Central memory CD8-positive, alpha-beta T cell (primary cell): Measurements from ENCODE around the gene SAMSN1.
"Not testable (repeated sequence)": the region's sequence is repeated elsewhere in the genome, so short reads cannot be mapped to it uniquely, and the experiment has no call there.

Source experiments
- ATAC-seq: fragments of 150-1000 bp; cut with Tn5 transposase; replicated peaks from 2 replicates; pipeline ENCODE4 v1.10.0; 2022; ENCODE audit warnings: mild to moderate bottlenecking, moderate FRiP score, moderate number of reproducible peaks; ENCODE audit not compliant: poor library complexity, severe bottlenecking; ENCODE audit errors: extremely low read depth
- DNase-seq, 2 donors: peaks; one replicate each; pipeline ENCODE4 v3.0.0; 2021; ENCODE audit warnings: low spot score in 2 of 2
- H3K27ac Mint-ChIP-seq: one replicate; pipeline ENCODE4 v1.8.0; 2022; ENCODE audit warnings: low read depth, mild to moderate bottlenecking, moderate library complexity, mixed read lengths
- H3K27me3 Mint-ChIP-seq: one replicate; pipeline ENCODE4 v1.8.0; 2022; ENCODE audit warnings: mixed read lengths
- H3K36me3 Mint-ChIP-seq: one replicate; pipeline ENCODE4 v1.8.0; 2022; ENCODE audit warnings: mild to moderate bottlenecking, moderate library complexity, mixed read lengths; ENCODE audit not compliant: insufficient read depth
- H3K4me1 Mint-ChIP-seq: one replicate; pipeline ENCODE4 v1.8.0; 2022; ENCODE audit warnings: mixed read lengths
- H3K4me3 Mint-ChIP-seq: one replicate; pipeline ENCODE4 v1.8.0; 2022; ENCODE audit warnings: mild to moderate bottlenecking, moderate library complexity, mixed read lengths
- H3K9me3 Mint-ChIP-seq: one replicate; pipeline ENCODE4 v1.8.0; 2022; ENCODE audit warnings: mixed read lengths

The SAMSN1 gene

DNA sequence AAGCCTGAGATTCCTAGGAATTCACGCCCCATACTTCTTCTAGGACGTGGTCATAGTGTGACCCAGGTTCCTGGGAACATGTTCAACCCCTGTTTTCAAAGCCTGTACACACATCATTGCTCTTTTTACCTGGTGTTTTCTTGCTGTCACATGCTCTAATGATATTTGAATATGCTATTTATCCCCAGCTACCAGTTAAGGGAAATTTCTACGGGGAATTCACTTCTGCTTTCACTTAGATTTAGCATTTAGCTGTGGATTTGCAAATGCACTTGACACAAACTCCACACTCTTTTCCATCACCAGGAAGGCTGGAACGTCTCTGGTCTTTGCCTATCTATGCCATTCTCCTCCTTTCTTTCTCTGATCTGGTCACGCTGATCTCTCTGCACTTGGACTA lies 11.3 kb upstream of the SAMSN1 start:
- no peak overlapping the region for H3K4me3 Mint-ChIP-seq
- H3K27ac Mint-ChIP-seq = no peak overlapping the region
- no peaks in the 10 kb centered on the region for H3K27me3 Mint-ChIP-seq
- no peak for ATAC-seq
- no peaks in the 10 kb centered on the region for H3K9me3 Mint-ChIP-seq
- H3K36me3 Mint-ChIP-seq = no peaks in the 10 kb centered on the region
- DNase-seq = no peak
- H3K4me1 Mint-ChIP-seq = peaks cover 16% of the 10 kb centered on the region

GRCh38 chr21:14554948-14555347 lies 8.8 kb upstream of the SAMSN1 start:
- Mint-ChIP-seq H3K36me3 (peaks cover 3% of the 10 kb centered on the region), H3K4me1 (peaks cover 22% of the 10 kb centered on the region), H3K9me3 (no peaks in the 10 kb centered on the region), H3K27me3 (no peaks in the 10 kb centered on the region), H3K4me3 (no peak overlapping the region), H3K27ac (no peak overlapping the region)
- ATAC-seq = no peak
- DNase-seq = no peak

DNA sequence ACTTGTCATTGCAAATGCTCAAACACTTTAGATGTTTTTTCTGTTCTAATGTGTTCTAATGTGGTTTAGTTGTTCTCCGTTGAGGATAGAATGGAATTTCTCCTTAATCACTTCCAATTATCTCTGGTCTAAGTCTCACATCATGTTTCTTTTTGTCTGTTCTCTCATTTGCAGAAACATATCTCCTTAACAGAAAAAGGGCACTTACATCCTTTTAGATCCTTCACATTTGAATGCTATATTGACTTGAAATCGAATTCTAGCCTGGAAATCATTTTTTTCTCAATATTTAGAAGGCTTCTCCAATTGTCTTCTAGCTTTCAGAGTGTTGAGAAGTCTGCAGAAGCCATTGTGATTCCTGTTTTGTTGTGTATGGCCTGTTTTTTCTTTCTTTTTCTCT lies 7.3 kb upstream of the SAMSN1 start:
- Mint-ChIP-seq H3K27me3 (no peaks in the 10 kb centered on the region), H3K36me3 (peaks cover 3% of the 10 kb centered on the region), H3K4me1 (peaks cover 36% of the 10 kb centered on the region), H3K27ac (no peak overlapping the region), H3K4me3 (no peak overlapping the region), H3K9me3 (no peaks in the 10 kb centered on the region)
- ATAC-seq (no peak), DNase-seq (no peak)

DNA sequence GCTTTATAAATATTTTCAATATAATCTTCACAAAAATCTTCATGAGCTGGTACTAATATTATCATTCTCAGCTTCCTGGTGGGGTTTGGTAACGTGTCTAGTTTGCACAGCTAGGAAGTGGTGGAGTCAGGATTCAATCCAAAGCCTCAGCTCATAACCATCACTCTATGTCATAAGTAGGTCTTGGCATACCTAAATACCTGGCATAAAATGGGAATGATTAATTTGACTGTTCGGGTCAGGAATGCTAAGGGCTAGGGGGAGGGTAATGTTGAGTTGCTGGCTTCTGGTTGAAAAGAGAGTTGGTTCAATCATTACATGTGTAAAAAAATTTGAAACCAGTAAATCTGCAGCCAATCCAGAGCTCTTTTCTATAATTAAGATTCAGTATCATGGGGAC lies 5.6 kb upstream of the SAMSN1 start:
- Mint-ChIP-seq H3K27ac (no peak overlapping the region), H3K4me1 (peaks cover 43% of the 10 kb centered on the region), H3K36me3 (peaks cover 4% of the 10 kb centered on the region), H3K9me3 (no peaks in the 10 kb centered on the region), H3K27me3 (no peaks in the 10 kb centered on the region), H3K4me3 (no peak overlapping the region)
- DNase-seq (no peak), ATAC-seq (no peak)

DNA sequence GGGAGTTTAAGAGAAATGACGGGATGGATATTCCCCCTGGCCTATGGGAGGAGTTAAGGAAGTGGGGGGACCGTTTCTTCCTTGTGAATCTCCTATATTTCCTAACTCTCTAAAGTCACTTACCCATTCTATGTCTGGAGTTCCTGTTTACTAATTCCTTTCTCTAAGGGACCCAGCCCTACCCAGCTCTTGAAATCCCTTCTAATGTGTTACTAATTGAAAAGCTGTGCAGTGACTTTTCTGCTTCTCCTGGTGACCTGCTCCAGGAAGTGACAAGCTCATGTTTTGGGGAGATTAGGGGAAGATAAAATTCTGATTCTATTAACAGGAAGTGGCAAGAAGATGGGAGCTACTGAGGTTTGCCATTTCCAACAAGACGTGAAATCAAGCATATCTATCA lies 4.0 kb upstream of the SAMSN1 start:
- peak overlapping the region; percentile 23 for H3K4me3 Mint-ChIP-seq
- H3K4me1 Mint-ChIP-seq = peaks cover 40% of the 10 kb centered on the region
- DNase-seq (no peak), ATAC-seq (no peak)
- no peaks in the 10 kb centered on the region for H3K9me3 Mint-ChIP-seq
- no peaks in the 10 kb centered on the region for H3K27me3 Mint-ChIP-seq
- H3K36me3 Mint-ChIP-seq = peaks cover 12% of the 10 kb centered on the region
- H3K27ac Mint-ChIP-seq = peak overlapping the region; percentile 81

- H3K4me3 Mint-ChIP-seq = no peak overlapping the region
- no peak for ATAC-seq
- no peaks in the 10 kb centered on the region for H3K9me3 Mint-ChIP-seq
- DNase-seq = no peak
- H3K27ac Mint-ChIP-seq = peak overlapping the region; percentile 81
- H3K4me1 Mint-ChIP-seq = peaks cover 41% of the 10 kb centered on the region
- H3K27me3 Mint-ChIP-seq = no peaks in the 10 kb centered on the region
- peaks cover 13% of the 10 kb centered on the region for H3K36me3 Mint-ChIP-seq
Measured at GRCh38 chr21:14548779-14549178, 2.7 kb upstream of the SAMSN1 start.

DNA sequence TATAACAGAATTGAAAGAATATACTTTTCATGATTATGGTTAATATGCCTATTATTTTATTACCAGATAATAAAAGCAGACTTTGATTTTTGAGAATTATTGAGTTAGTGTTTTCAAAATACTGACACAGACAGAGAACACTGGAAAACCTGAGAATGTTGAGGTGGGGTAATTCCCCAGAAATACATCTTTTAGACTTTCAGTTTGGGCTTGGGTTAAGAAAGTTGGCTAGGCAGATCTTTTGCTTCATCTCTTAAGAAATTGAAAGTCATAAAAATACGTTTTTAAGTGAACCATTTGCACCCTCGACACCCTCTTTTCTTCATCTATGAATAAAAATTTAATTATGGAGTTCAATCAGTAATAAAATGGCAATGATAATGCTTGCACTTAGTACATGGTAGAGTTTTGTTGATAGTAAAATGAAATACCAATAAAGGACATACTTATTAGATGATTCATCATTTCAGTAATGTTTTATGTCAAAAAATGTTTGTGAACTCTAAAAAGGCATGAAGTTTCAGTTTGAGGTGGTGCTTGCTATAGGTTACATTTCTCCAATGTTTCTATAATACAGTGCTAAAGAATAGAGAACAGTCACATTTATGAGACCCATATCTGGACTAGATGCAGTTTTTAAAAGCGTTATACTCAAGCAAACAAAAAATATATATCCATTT lies 1.9 kb upstream of the SAMSN1 start:
- DNase-seq (no peak), ATAC-seq (no peak)
- H3K4me3 Mint-ChIP-seq = peak overlapping the region; percentile 28
- peaks cover 13% of the 10 kb centered on the region for H3K36me3 Mint-ChIP-seq
- H3K27me3 Mint-ChIP-seq = no peaks in the 10 kb centered on the region
- peaks cover 45% of the 10 kb centered on the region for H3K4me1 Mint-ChIP-seq
- H3K27ac Mint-ChIP-seq = peak overlapping the region; percentile 81
- no peaks in the 10 kb centered on the region for H3K9me3 Mint-ChIP-seq

DNA sequence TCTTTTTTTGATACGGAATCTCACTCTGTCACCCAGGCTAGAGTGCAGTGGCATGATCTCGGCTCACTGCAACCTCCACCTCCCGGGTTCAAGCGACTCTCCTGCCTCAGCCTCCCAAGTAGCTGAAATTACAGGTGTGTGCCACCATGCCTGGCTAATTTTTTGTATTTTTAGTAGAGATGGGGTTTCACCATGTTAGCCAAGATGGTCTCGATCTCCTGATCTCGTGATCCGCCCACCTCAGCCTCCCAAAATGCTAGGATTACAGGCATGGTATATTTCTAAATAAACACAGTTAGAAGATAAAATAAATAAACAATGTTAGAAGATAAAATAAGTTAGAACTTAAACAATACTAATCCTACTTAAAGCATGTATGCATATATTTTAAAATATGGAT lies 604 bp upstream of the SAMSN1 start:
- Mint-ChIP-seq H3K36me3 (peaks cover 17% of the 10 kb centered on the region), H3K4me1 (peaks cover 57% of the 10 kb centered on the region), H3K27ac (peak overlapping the region; percentile 99)
- H3K9me3 Mint-ChIP-seq, ATAC-seq, DNase-seq, H3K27me3 Mint-ChIP-seq, H3K4me3 Mint-ChIP-seq: not testable (repeated sequence)

DNA sequence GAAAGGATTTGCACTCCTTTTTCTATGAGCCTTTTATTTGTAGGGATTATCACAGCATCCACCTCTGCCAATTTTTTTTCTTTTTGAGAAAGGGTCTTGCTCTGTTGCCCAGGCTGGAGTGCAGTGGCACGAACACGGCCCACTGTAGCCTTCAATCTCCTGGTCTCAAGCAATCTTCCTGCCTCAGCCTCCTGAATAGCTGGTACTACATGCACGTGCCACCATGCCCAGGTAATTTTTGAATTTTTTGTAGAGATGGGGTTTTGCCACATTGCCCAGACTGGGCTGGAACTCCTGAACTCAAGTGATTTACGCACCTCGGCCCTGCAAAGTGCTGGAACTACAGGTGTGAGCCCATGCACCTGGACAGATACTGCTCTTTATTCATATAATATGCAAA lies 2.1 kb downstream of the SAMSN1 start:
- H3K4me1 Mint-ChIP-seq = peaks cover 54% of the 10 kb centered on the region
- H3K9me3 Mint-ChIP-seq = no peaks in the 10 kb centered on the region
- DNase-seq (no peak), ATAC-seq (no peak)
- peaks cover 18% of the 10 kb centered on the region for H3K36me3 Mint-ChIP-seq
- H3K4me3 Mint-ChIP-seq = peak overlapping the region; percentile 79
- H3K27ac Mint-ChIP-seq = peak overlapping the region; percentile 99
- H3K27me3 Mint-ChIP-seq = no peaks in the 10 kb centered on the region

- DNase-seq (no peak), ATAC-seq (no peak)
- Mint-ChIP-seq H3K4me3 (peak overlapping the region; percentile 79), H3K36me3 (peaks cover 17% of the 10 kb centered on the region), H3K27me3 (no peaks in the 10 kb centered on the region), H3K27ac (peak overlapping the region; percentile 99), H3K4me1 (peaks cover 48% of the 10 kb centered on the region), H3K9me3 (no peaks in the 10 kb centered on the region)
Measured at GRCh38 chr21:14542638-14543037, 3.5 kb downstream of the SAMSN1 start.

DNA sequence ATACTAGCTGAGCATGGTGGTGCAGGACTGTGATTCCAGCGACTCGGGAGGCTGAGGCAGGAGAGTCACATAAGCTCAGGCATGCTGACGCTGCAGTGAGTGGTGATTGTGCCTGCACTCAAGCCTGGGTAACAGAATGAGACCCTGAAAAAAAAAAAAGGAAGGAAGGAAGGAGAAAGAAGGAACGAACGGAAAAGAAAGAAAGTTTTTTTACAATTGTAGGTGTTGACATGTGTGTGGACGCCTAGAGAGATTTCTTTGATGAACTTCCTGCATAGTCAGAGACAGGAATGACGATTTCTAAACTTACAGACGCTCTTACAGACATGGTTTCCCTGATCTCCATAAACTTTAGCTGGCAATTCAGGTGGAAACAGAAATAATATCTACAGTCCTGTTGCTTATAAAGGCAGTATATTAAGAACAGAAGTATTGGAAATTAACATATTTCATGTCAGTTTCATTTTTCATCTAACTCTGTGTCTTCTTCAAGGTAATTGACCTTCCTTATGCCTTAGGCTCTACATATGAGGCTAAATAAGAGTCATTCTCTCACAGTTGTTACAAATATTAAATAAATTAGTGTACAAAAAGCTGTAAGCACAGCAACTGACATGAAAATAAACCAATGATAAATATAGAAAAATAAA lies 4.1 kb downstream of the SAMSN1 start:
- H3K4me1 Mint-ChIP-seq = peaks cover 53% of the 10 kb centered on the region
- H3K36me3 Mint-ChIP-seq = peaks cover 17% of the 10 kb centered on the region
- peak overlapping the region; percentile 79 for H3K4me3 Mint-ChIP-seq
- H3K9me3 Mint-ChIP-seq = peaks cover 4% of the 10 kb centered on the region
- H3K27ac Mint-ChIP-seq = peak overlapping the region; percentile 99
- ATAC-seq = peak; percentile 61
- H3K27me3 Mint-ChIP-seq = no peaks in the 10 kb centered on the region
- DNase-seq = no peak

DNA sequence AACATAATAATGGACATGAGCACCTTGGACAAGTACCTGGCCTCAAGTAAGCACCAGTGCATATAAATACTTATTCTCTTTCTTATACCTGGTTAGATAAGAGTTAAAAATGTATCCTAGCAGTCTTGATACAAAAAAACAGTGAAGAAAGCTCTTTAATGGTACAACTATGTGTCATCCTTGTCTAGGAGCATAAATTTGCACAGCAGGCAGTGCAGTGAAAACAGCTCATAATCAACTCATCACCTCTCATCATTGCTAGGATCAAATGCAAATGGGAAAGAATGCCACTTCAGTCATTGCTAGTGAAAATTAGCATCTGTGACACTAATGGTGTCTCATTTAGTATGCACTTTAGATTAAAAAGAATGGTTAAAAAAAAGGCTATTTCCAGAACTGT lies 7.6 kb downstream of the SAMSN1 start:
- DNase-seq = no peak
- Mint-ChIP-seq H3K36me3 (peaks cover 25% of the 10 kb centered on the region), H3K4me1 (peaks cover 78% of the 10 kb centered on the region)

DNA sequence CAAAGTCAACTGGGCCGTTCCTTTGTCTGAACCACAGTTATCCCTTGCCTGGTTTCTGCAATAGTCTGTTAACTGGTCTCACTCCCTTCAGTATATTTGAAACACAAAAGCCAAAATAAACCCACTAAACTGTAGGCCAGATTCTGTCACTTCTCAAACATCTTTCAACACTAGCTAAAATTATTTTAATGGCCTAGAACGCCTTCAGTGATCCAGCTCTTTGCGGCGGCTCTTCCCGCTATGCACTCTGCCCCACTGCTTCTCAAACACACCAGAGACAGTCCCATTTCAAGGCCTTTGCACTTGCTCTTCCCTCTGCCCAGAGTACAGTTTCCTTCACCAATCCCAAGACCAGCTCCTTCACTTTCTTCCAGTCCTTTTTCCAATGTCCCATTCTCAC lies 9.2 kb downstream of the SAMSN1 start:
- Mint-ChIP-seq H3K4me3 (peak overlapping the region; percentile 24), H3K27me3 (no peaks in the 10 kb centered on the region), H3K9me3 (peaks cover 5% of the 10 kb centered on the region), H3K36me3 (peaks cover 25% of the 10 kb centered on the region), H3K27ac (peak overlapping the region; percentile 64), H3K4me1 (peaks cover 74% of the 10 kb centered on the region)
- ATAC-seq (no peak), DNase-seq (no peak)

More for the DNA sequence above, 7.6 kb downstream of the SAMSN1 start:
- H3K27me3 Mint-ChIP-seq = no peaks in the 10 kb centered on the region
- no peak overlapping the region for H3K27ac Mint-ChIP-seq
- peaks cover 5% of the 10 kb centered on the region for H3K9me3 Mint-ChIP-seq
- no peak overlapping the region for H3K4me3 Mint-ChIP-seq
- ATAC-seq = no peak
